Measurements from ENCODE around the gene ZDHHC14.
"Not testable (repeated sequence)": the region's sequence is repeated elsewhere in the genome, so short reads cannot be mapped to it uniquely, and the experiment has no call there.

ZDHHC14 gene

GRCh38 chr6:157403686-157404051, 22.7 kb downstream of the ZDHHC14 start:
- no peak overlapping the region for H3K4me3 ChIP-seq (ENCODE audit: control insufficient read depth, low read depth, low read length)
- DNase-seq (ENCODE audit: low read depth) = no peak
- TF ChIP-seq CTCF (IDR thresholded peaks at IDR 0.05; ENCODE audit: control insufficient read depth, insufficient read depth, low read depth, low read length, missing control alignments) = no peak

- no peak for DNase-seq (ENCODE audit: low read depth)
- H3K4me3 ChIP-seq (ENCODE audit: control insufficient read depth, low read depth, low read length) = no peak overlapping the region
- no peak for TF ChIP-seq CTCF (IDR thresholded peaks at IDR 0.05; ENCODE audit: control insufficient read depth, insufficient read depth, low read depth, low read length, missing control alignments)
Observed at GRCh38 chr6:157405986-157406385, 25.0 kb downstream of the ZDHHC14 start.

- no peak overlapping the region for H3K4me3 ChIP-seq (ENCODE audit: control insufficient read depth, low read depth, low read length)
Observed at GRCh38 chr6:157406661-157407060, 25.7 kb downstream of the ZDHHC14 start.

GRCh38 chr6:157407646-157408045, 26.7 kb downstream of the ZDHHC14 start:
- no peak overlapping the region for H3K4me3 ChIP-seq (ENCODE audit: control insufficient read depth, low read depth, low read length)
- TF ChIP-seq CTCF (IDR thresholded peaks at IDR 0.05; ENCODE audit: control insufficient read depth, insufficient read depth, low read depth, low read length, missing control alignments) = no peak
- no peak for DNase-seq (ENCODE audit: low read depth)

More at GRCh38 chr6:157406661-157407060, 25.7 kb downstream of the ZDHHC14 start:
- DNase-seq (ENCODE audit: low read depth) = no peak
- TF ChIP-seq CTCF (IDR thresholded peaks at IDR 0.05; ENCODE audit: control insufficient read depth, insufficient read depth, low read depth, low read length, missing control alignments) = no peak

- H3K4me3 ChIP-seq (ENCODE audit: control insufficient read depth, low read depth, low read length); DNase-seq (ENCODE audit: low read depth): not testable (repeated sequence)
Observed at GRCh38 chr6:157408427-157408826, 27.4 kb downstream of the ZDHHC14 start.

- no peak for TF ChIP-seq CTCF (IDR thresholded peaks at IDR 0.05; ENCODE audit: control insufficient read depth, insufficient read depth, low read depth, low read length, missing control alignments)
- no peak overlapping the region for H3K4me3 ChIP-seq (ENCODE audit: control insufficient read depth, low read depth, low read length)
- no peak for DNase-seq (ENCODE audit: low read depth)
Observed at GRCh38 chr6:157410045-157410444, 29.1 kb downstream of the ZDHHC14 start.

GRCh38 chr6:157411368-157411767, 30.4 kb downstream of the ZDHHC14 start:
- DNase-seq (ENCODE audit: low read depth) = no peak
- no peak overlapping the region for H3K4me3 ChIP-seq (ENCODE audit: control insufficient read depth, low read depth, low read length)
- TF ChIP-seq CTCF (IDR thresholded peaks at IDR 0.05; ENCODE audit: control insufficient read depth, insufficient read depth, low read depth, low read length, missing control alignments) = no peak
